PFSK-1 (cell line): ENCODE results near the gene ZSCAN9.
A peak's percentile ranks its signal among the peaks of the same experiment; 100 is the strongest.

Experiments
- POLR2AphosphoS5 ChIP-seq: IDR thresholded peaks from 2 replicates; pipeline ENCODE4 v1.6.1; 2012; ENCODE audit warnings: low read depth, mild to moderate bottlenecking, control low read depth, low read length, moderate library complexity
- SIN3A ChIP-seq: IDR thresholded peaks from 2 replicates; pipeline ENCODE4 v1.6.1; 2012; ENCODE audit warnings: mild to moderate bottlenecking, low read length, moderate library complexity, borderline replicate concordance; ENCODE audit not compliant: insufficient read depth
- TAF1 ChIP-seq: IDR thresholded peaks from 2 replicates; pipeline ENCODE4 v1.6.1; 2012; ENCODE audit warnings: low read length, control low read depth, borderline replicate concordance; ENCODE audit not compliant: insufficient read depth

DNA sequence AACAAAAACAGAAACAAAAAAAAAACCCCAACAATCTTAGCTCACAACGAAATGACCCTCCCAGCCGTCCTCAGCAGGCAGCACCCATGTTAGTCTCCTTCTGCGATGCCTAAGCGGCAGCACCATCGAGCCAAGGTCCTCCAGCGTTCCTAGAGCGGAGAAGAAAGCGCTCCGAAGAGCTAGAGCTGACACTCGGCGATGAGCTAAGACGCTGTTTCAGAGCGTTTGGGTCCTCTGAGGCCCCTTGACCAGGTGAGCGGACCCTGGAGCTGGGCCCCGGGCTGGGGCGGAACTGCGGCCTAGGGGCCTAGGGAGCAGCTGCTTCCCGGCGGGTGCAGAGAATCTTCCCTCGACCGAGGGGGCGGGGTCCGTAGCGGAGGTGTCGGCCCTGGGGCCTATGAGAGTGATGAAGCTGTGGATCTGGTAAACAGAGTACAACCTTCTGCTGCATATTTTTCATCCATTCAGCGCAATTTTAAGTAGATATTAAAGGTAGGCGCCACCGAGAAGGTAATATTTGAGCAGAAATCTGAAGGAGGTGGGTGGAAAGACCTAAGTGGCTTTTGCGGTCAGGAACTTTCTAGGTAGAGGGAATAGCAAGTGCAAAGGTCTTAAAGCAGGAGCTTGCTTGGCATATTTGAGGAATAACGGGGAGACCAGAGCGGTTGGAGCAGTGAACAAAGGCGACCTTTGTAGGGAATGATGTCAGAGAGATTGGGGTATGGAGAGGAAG, 42.1 kb downstream of the ZSCAN9 start, which contains the start of gene ZSCAN26:
- TF ChIP-seq SIN3A (0 out of 2 replicates have a peak, but pooled peaks have one; percentile 87), POLR2AphosphoS5 (peak; percentile 74), TAF1 (peak; percentile 46; the same call in 1 of the 2 replicates)
